ENCODE measurements around the gene GPR4.
"Not testable (repeated sequence)": the region's sequence is repeated elsewhere in the genome, so short reads cannot be mapped to it uniquely, and the experiment has no call there.

GPR4 gene

DNA sequence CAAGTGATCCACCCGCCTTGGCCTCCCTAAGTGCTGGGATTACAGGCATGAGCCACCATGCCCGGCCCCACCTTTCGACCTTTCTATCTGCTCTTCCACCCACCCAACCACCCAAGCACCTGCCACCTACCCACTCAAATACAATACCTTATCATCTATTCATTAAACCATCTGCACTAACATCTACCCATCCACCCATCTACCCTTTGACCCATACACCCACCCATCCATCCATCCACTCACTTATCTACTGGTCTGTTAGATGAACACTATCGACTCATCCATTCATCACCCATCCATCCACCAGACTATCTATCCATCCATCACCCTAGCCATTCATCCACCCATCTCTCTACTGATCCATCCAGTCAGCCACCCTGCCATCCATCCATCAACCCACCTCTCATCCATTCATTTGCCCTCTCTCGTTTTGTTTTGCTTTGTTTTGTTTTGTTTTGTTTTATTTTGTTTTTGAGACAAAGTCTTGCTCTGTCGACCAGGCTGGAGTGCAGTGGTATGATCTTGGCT, 20.0 kb upstream of the GPR4 start:
- DNase-seq: no peak

DNA sequence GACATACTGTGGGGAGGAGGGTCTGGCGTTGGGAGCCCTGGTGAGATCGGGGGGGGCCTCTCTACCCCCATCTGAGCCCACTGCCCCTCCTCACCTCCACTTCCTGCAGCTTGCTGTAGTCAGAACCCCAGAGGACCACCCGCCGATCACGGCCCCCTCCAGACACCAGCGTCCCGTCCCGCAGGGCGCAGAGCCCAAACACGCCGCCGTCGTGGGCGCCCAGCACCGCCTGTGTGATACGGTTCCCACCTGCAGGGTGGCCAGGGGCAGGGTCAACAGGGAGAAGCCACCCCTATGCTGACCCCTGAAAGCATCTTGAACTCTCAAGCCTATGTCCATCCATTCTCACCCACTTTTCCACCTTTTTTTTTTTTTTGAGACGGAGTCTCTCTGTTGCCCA, 19.4 kb upstream of the GPR4 start:
- no peak for DNase-seq

DNA sequence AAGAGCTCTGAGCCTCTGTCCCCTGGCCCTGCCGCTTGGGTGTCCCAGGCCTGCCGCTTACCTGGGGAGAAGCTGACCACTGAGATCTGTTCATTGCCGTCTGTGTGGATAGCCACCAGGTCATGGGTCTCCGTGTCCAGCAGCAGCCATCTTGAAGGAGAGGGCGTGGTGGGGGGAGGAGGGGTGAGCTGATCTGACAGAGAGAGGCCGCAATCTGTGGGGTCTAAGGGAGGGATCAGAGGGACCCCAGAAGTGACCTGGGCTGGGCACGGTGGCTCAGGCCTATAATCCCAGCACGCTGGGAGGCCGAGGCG, 14.6 kb upstream of the GPR4 start:
- no peak for DNase-seq

DNA sequence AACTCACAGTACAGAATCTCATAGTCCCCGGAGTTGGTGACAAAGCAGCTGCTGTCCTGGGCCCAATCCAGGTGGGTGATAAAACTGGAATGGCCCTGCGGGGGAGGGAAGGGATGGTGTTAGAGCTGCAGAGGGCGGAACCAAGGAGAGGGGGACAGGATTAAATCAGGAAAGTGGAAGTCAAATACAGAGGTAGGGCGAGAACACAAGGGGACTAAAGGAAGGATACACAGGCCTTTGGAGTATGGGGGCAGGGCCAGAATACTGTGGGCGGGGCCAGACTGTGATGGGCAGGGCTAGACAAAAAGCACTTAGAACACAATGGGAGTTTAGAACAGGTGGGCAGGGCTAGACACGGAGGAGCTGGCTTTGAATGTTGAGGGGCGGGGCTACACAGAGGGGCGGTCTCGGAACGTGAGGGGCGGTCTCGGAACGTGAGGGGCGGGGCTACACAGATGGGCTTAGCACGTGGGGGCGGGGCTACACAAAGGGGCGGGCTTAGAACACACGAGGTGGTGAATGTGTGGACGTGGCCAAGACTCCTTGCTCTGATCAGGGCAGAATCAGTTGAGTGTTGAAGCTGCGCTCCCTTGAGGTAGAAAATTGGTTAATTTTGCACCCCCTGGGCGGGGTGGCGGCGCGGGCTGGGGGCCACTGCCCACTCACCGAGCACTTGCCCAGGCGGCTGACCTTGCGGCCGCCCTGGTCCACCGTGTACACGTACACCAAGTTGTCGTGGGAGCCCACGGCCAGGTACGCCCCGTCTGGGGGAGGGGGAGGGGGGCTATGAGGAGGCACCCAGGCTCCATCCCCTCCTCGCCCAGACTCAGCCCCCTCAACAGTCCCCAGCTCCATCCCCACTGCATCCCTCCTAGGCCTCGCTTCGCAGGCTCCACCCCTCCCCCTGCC, 14.0 kb upstream of the GPR4 start:
- no peak for DNase-seq

DNA sequence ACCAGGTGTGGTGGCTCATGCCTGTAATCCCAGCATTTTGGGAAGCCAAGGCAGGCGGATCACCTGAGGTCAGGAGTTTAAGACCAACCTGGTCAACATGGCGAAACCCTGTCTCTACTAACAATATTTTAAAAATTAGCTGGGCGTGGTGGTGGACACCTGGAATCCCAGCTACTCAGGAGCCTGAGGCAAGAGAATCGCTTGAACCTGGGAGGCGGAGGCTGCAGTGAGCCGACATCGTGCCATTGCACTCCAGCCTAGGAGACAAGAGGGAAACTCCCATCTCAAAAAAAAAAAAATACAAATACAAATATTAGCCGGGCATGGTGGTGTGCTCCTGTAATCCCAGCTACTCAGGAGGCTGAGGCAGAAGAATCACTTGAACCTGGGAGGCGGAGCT, 13.0 kb upstream of the GPR4 start:
- not testable (repeated sequence) for DNase-seq

DNA sequence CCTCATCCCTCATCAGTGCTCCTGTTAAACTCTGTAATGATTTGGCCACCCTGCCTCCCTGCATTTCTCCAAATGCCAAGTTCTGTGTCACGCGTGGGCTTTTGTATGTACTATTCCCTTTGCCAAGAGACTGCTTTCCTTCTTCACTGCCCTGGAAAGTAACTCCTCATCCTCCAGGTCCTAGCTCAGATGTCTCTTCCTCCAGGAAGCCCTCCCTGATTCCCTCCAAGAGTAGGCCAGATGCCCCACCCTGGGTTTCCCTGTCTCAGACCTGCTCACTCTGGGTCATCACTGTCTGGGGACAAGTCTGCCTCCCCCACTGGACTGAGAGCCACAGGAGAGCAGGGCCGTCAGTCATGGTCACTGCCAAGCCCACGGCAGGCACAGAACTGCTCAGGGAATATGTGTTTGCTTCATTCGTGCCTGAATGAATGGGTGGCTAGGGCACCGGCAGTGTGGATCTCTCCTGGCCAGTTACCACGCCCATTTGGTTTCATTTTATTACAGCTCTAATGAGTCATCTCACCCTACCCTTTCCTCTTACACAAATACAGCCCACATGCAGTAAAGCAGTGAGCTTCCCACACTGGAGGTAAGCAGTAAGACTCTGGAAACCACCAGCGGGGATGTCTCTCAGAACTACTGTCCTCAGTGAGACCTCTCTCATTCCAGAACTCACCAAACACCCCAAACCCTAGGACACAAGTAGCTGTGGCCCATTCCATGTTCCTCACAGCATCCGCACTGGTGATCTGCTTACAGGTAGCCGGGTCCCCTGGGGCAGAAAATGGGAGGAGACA, 12.1 kb upstream of the GPR4 start:
- DNase-seq: no peak

DNA sequence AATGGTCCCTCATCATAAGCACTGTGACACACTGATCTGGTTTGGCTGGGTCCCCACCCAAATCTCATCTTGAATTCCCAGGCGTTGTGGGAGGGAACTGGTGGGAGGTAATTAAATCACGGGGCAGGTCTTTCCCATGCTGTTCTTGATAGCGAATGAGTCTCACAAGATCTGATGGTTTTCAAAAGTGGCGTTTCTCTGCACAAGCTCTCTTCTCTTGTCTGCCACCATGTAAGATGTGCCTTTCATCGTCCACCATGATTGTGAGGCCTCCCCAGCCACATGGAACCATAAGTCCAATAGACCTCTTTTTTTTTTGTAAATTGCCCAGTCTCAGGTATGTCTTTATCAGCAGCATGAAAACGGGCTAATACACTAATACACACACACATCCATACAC, 6.9 kb upstream of the GPR4 start:
- DNase-seq: no peak

DNA sequence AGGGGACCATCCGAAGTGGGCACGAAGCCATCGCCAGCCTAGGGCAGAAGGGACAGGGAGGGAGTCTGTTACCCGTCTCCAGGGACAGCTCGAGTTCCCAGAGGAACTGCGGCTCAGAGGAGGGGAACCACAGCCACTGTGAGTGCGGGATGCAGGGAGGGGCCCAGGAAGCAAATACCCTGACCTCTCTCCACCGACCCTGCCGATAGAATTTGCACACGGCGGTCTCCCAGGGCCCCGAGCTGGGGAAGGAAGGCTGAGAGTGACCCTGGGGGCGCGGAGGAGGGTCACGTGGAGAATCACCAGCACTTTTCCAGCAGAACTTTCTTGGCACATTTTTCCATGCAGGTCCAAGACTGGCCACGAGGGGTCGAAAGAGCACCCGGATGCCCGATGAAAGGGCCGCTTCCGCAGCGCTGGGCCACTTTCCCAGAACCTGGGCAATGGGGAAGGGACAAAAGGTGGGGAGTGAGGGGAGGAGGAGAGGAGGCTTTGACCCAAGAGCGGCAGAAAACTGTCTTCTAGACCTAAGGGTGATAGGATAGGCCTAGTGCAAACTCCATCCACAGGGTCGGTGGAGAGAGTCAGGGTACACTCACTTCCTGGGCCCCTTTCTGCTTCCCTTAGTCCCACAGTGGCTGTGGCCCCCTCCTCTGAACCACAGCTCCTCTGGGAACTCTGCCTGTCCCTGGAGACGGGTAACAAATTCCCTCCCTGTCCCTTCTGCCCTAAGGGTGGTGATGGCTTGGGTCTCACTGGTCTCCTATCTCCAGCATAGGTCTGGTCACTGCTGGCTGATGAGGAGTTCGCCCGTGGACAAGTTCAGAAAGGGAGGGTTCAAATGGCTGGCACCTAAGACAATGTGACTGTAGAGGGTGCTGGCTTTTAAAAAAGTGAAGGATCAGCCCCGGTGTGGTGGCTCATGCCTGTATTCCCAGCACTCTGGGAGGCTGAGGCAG, 5.3 kb upstream of the GPR4 start:
- DNase-seq: peak in 1 of 2 experiments; percentile 3

DNA sequence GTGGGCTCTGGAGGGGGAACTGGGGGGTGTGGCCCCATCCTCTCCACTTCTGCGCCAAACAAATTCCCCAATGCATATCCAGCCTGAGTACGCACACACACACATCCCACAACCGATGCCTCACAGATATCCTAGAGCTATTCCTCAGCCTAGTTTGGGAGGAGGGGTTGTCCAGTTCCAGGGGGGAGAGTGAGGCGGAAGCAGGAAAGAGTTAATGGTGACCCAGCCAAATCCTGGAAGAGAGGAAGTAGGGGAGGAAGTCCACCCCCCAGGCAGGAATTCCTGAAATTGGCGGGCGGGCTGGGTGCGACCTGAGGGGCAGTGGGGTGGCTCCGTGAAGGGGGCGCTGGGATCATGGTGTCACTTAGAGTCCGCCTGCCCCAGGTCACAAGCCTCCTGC, 897 bp downstream of the GPR4 start:
- DNase-seq: no peak

DNA sequence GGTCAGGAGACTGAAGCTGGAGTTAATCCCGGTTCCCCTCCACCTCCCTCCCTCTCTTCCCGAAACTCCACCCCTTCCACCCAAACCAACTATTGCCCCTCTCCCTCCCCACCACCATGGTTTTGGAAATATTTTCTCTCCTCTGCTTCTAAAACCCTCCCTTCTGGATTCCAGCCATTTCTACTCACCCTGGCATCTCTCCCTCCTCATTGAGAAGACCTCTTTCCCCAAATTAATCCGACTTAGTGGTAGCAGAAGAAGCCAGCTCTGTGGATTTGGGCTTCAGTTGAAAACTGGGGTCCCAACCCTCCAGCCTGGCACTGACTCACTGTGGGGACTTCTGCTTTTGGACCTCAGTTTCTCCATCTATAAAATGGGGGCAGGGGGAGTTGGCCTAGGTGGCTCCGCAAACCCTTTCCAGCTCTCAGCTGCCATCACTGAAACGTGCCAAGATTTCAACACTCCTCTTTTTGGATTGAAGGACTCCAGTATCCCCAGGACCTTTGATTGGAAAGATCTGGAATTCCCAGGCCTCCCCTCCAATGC, 1.6 kb downstream of the GPR4 start:
- no peak for DNase-seq

DNA sequence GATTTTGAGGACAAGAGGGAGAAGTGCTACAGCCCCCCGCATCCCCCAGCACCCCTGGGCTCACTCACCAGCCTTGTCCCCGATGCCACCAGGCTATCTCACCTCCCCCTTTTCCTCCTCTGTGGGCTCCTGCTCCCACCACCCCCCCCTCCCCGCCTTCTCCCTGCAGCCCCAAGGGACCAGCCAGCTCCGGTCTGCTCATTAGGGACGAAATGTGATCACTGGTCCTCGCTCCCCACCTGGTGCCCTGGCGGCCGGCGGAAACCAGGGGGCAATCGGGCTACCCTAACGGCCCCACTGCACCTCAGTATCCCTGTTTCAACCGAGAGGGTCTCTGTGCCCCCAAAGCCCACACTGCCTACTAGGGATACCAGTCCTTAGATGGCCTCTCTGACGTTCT, 2.7 kb downstream of the GPR4 start:
- DNase-seq: no peak

DNA sequence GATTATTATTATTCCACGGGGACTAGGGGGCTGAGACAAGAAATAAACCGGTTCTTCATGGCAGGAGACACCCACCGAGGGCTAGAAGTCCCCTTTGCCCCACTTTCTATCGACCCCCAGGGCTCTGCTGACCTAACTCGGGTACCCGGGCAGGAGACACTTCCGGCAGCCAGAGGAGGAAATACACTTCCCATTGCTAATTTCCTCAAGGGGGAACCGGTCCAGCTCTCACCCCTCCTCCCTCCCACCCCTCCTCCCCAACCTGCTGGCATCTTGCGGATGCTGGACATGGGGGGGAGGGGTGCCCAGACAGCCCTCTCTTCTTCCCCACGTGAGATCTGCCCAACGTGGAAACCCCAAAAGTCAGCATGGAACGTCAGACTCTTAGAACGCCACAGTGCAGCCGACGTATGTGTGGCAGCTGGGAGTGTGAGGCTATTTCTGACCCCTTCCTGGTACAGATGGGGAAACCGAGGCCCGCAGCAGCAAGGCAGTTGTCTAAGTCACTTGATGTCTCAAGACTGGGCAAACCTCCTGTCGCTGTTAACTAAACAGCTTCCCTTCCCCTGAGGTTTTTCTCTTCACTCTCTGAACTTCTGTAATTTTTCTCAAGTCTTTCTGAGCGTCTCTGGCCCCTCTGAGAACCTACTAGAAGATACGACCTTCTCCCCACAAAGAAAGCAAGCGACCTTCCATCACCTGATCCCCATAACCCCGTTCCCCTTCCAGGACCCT, 3.6 kb downstream of the GPR4 start:
- no peak for DNase-seq

DNA sequence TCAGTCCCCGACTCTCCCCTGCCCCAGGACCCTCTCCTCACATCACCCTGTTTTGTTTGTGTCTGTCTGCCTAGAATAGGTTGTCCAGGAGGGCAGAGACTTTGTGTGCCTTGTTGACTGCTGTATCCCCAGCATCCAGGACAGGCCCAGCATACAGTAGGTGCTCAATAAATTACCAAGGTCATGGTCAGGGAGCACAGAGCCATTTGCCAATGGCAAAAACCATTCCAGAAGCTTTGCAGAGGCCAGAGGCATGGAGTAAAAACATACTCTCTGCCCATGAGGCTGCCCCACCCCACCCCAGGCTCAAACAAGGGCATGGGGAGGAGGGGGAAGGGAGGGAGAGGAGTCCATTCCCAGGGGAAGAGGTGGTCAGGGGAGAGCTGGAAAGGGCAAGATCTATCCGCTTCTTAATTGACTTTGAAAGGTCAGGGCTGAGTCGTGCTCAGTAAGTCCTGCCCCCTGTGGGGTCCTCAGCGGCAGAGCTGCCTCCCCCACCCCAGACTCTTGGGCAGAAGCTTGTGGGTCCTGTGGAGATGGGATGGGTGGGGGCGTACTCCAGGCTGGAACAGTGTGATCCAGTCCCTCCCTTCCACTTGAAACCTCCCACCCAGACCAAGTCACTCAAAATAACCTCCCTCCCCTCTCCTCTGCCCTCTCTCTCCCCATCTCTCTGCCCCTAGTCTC, 4.4 kb downstream of the GPR4 start:
- no peak for DNase-seq

DNA sequence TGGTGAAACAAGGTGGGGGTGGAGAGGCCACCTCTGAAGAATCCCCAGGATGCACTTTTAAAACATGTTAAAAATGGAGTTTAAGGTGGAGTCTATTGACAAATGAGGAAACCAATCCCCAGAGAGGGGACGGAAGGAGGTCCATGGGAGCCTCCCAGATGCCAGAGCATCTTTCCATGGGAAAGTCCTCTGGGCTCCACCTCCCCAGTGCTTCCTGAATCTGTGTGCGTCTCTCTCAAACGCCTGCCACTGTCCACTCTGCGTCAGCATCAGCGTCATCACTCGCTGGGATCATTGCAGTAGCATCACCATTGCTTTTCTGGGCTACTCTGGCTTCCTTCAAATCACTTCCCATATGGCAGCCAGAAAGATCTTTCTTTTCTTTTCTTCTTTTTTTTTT, 6.2 kb downstream of the GPR4 start:
- DNase-seq: no peak

DNA sequence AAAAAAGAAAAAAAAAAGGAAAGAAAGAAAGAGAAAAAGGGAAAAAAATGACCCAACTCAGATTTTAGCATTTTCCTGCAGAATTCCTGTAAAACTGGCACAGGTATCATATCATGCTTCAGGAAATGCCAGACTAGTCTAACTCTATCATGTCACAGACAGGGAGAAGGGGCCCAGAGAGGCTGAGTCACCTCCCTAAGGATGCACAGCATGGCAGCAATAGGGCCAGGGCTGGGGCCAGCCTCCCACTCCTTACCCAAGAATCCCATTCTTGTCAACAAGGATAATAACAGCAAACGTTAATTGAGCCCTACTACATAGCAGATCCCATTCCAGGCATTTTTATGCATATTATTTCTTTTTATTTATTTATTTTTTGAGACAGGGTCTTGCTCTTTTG, 8.5 kb downstream of the GPR4 start:
- no peak for DNase-seq

DNA sequence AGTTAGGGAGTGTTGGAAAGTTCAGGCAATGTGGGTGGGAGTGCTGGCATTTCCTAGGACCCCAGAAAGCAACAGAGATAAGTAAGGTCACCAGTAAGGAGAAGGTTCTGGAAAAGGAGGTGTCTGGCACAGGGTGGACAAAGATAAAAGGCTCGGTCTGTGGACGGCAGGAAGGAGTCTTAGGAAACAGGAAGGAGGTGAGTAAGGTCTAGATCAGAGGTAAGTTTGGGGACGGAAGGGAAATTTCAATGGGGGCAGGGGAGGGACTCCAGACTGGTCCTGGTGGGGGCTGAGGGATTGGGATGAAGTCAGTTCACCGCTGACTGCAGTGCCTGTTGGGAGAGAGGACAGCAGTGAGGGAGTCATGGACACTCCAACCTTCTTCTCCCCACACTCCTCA, 9.6 kb downstream of the GPR4 start:
- no peak for DNase-seq

DNA sequence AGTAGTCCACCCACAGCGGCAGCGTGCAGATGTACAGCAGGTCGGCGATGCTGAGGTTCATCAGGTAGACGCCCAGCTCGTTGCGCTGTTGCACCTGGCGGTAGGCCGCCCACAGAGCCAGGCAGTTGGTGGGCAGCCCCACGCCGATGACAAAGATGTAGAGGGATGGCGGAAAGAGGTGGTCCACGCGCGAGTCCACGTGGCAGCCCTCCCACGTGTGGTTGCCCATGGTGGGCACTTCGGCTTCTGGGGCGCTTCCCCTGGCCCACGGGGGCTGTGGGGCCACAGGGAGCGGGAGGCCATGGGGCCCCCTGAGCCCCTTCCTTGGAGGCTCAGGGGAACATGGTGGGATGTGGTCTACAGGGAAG, 10.4 kb downstream of the GPR4 start:
- DNase-seq: no peak

DNA sequence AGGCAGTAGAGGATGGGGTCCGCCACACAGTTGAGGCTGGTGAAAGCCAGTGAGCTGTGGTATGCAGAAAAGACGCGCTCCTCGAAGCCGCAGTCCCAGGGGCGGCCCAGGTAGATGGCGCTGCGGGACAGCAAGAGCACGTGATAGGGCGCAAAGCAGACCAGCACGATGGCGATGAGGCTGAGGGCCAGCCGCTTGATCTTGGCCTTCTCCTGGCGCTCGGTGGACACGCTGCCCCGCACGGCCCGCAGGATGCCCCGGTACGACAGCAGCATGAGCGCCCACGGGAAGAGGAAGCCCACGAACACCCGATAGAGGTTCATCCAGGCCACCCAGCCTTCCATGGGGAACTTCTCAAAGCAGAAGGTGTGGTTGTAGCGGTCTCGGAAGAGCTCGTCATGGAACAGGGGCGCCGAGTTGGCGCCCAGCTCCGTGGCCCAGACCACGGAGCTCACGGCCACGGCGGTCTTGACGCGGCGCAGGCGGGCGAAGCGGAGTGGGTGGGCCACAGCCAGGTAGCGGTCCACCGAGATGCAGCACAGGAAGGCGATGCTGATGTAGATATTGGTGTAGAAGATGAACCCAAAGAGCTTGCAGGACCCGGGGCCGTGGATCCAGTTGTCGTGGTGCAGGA, 10.9 kb downstream of the GPR4 start:
- no peak for DNase-seq

DNA sequence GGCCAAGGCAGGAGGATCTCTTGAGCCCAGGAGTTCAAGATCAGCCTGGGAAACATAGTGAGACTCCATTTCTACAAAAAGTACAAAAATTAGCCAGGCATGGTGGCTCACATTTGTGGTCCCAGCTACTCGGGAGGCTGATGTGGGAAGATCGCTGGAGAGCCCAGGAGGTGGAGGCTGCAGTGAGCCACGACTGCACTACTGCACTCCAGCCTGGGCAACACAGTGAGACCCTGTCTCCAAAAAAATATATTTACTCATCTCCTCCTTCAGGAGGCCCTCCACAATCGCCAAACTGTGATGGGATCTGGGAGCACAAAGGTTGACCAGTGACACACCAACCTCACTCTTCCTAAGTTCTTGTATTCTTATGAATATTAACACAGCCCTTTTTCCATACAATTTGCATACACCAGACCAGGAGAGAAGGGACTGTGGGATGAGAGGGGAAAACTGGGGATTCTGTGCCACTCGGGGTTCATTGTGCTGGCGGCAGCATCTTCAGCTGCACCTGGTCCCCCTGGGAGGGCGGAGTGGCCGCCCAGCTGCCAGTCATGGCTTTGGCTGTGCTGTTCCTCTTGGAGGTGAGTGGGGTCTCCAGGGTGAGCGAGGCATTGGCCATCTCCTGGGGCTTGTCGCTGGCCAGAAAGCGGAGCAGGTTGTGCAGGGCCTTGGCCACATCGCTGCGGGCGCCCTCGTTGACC, 11.6 kb downstream of the GPR4 start:
- no peak for DNase-seq

DNA sequence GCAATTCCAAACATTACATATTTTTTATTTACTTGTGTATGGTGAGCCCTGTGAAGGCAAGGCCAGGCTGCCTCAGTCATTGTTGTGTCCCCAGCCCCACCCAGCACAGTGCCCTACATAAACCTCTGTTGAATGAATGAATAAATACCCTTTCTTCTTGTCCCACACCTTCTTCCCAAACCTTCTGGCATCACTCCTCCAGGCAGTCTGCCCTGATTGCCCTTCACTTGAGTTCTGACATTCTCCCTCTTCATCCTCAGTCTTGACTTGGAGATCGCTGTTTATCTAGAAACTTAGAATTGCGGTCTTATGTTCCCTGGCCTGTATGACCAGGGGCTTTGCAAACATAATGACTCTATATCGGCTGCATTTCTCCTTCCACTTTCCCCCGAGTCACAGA, 12.2 kb downstream of the GPR4 start:
- no peak for DNase-seq
